Right lobe of liver (tissue), 4 donors: ENCODE data around the gene AWAT1.

Source experiments
- POLR2A ChIP-seq: fragments of 450-650 bp; IDR thresholded peaks from one replicate; pipeline ENCODE4 v1.6.1; 2017; ENCODE audit warnings: antibody characterized with exemption, mild to moderate bottlenecking
- TF ChIP-seq, protein P1 (sequence below), 4 donors: fragments of 200-600 bp in 3 of 4; fragments of 450-650 bp in 1 of 4; IDR thresholded peaks; one replicate each; pipeline versions ENCODE4 v1.5.1 to v1.8.0; 2016 to 2022; ENCODE audit warnings: antibody characterized with exemption in 4 of 4, mild to moderate bottlenecking in 2 of 4
- donor health status: DM: no; HTN: no; CAD: no.
- donor health status: DM: no; HTN: no; CAD: no.
- donor health status: DM: no; HTN: yes; CAD: no.

DNA sequence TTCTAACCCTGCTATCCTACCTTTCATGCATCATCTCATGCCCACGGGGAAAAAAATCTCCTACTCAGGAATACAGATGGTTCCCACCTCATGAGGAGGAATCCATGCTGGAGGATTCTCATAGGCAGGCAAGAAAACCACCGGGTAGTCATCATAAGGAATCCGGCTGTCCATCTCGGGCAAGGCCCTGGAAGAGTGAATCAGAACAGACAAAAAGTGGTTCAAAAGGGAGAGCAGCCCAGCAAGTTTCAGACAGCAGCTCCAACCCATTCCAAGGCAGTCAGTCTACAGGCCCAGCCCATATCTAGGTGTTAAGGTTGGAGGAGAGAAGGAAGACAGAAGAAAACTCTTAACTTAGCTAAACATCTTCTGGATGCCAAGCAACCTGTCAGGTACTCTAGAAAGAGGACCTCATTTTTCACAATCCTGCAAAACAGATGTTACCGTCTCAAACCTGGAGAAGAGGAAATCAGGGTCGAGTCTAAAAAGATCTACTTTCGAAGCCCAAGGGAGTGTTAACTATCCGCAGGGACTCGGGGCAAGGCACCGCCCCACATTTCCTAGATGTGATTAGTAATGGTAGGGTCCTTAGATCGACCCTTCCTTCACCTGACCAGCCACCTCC lies 54.8 kb downstream of the AWAT1 start:
- TF ChIP-seq, protein P1, sequence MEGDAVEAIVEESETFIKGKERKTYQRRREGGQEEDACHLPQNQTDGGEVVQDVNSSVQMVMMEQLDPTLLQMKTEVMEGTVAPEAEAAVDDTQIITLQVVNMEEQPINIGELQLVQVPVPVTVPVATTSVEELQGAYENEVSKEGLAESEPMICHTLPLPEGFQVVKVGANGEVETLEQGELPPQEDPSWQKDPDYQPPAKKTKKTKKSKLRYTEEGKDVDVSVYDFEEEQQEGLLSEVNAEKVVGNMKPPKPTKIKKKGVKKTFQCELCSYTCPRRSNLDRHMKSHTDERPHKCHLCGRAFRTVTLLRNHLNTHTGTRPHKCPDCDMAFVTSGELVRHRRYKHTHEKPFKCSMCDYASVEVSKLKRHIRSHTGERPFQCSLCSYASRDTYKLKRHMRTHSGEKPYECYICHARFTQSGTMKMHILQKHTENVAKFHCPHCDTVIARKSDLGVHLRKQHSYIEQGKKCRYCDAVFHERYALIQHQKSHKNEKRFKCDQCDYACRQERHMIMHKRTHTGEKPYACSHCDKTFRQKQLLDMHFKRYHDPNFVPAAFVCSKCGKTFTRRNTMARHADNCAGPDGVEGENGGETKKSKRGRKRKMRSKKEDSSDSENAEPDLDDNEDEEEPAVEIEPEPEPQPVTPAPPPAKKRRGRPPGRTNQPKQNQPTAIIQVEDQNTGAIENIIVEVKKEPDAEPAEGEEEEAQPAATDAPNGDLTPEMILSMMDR (IDR thresholded peaks at IDR 0.05) = no peak
- TF ChIP-seq POLR2A = no peak
